ENCODE results near the gene AQP4.

GRCh38 chr18:26863122-26863879, 2.2 kb downstream of the AQP4 start:
- TF ChIP-seq GATA2 (IDR thresholded peaks at IDR 0.05; ENCODE audit: low read depth, low read length) = no peak
- TF ChIP-seq GATA3 (IDR thresholded peaks at IDR 0.05; ENCODE audit: low read depth, low read length) = no peak
